Right atrium auricular region (tissue), 2 donors: ENCODE measurements around the gene GATA2. TPM values are rescaled to one million over a fixed set of nuclear protein-coding genes. Genes with fewer than 3 reads are reported as not detected.

ENCODE experiments used
- DNase-seq: peaks from one replicate; pipeline ENCODE4 v3.0.0-alpha.2; 2019; ENCODE audit warnings: low spot score
- H3K27ac ChIP-seq, 2 donors: fragments of 200-600 bp; sonication (generic); 1 replicate in 1 of 2; 2 replicates in 1 of 2; pipeline ENCODE4 v1.5.1; 2016 to 2019
- H3K27me3 ChIP-seq, 2 donors: fragments of 200-600 bp; sonication (generic); one replicate each; pipeline versions ENCODE4 v1.5.1 to v1.6.0; 2017 to 2019
- H3K36me3 ChIP-seq: fragments of 200-600 bp; sonication (generic); one replicate; pipeline ENCODE4 v1.5.1; 2016
- H3K4me1 ChIP-seq, 2 donors: fragments of 200-600 bp; sonication (generic); one replicate each; pipeline versions ENCODE4 v1.5.1 to v1.6.0; 2017 to 2019
- H3K4me3 ChIP-seq, 2 donors: fragments of 200-600 bp; sonication (generic); 1 replicate in 1 of 2; 2 replicates in 1 of 2; pipeline ENCODE4 v1.5.1; 2017 to 2019; ENCODE audit warnings: mild to moderate bottlenecking in 1 of 2, moderate library complexity in 1 of 2
- H3K9me3 ChIP-seq, 2 donors: fragments of 200-600 bp; sonication (generic); one replicate each; pipeline ENCODE4 v1.5.1; 2019
- CTCF ChIP-seq, 2 donors: fragments of 200-600 bp; sonication (generic); IDR thresholded peaks; one replicate each; pipeline ENCODE4 v1.5.1; 2019; ENCODE audit warnings: antibody characterized with exemption in 2 of 2
- total RNA-seq, 2 donors: library from RNA; depleted of rRNA; stranded (reverse); fragments of >200 nt; gene quantifications; one replicate each; pipeline ENCODE4 v1.1.0, GENCODE V29; 2016

Gene GATA2
- total RNA-seq, 2 donors from 2014 or later = 17.7 to 26.1 TPM

GRCh38 chr3:128431803-128432300 lies 61.1 kb downstream of the GATA2 start:
- no peak for DNase-seq
- Histone ChIP-seq H3K27me3 (no peaks in the 10 kb centered on the region), H3K4me3 (no peak overlapping the region), H3K36me3 (no peaks in the 10 kb centered on the region), H3K4me1 (peaks cover 0 to 12% of the 10 kb centered on the region in 2 donors), H3K9me3 (no peaks in the 10 kb centered on the region), H3K27ac (no peak overlapping the region)
- no peak for TF ChIP-seq CTCF (IDR thresholded peaks at IDR 0.05)

DNA sequence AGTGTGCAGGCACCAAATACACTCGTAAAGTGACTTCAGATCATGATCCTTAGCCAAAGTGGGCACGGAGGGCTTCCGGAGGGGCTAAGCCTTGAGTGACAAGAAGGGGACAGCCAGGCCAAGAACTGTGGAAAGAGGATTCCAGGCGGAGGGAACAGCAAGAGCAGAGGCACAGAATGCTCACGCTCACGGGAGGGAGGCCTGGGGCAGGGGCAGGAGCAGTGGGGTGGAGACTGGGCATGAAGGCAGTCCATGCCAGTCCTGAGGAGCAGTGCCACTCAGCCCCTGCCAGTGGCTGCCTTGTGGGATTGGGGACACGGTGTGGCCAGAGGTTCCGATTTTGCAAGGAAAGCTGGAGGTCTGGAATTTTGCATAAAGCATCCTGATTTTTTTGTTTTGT lies 62.3 kb downstream of the GATA2 start:
- TF ChIP-seq CTCF (IDR thresholded peaks at IDR 0.05) = no peak
- Histone ChIP-seq H3K27ac (no peak overlapping the region), H3K4me3 (no peak overlapping the region), H3K36me3 (no peaks in the 10 kb centered on the region), H3K9me3 (no peaks in the 10 kb centered on the region), H3K4me1 (peaks cover 0 to 22% of the 10 kb centered on the region in 2 donors), H3K27me3 (no peaks in the 10 kb centered on the region)
- DNase-seq = no peak

- H3K4me1 ChIP-seq = peaks cover 0 to 25% of the 10 kb centered on the region in 2 donors
- H3K4me3 ChIP-seq = no peak overlapping the region
- DNase-seq = no peak
- H3K9me3 ChIP-seq = no peaks in the 10 kb centered on the region
- no peak for TF ChIP-seq CTCF (IDR thresholded peaks at IDR 0.05)
- H3K27me3 ChIP-seq = no peaks in the 10 kb centered on the region
- no peak overlapping the region for H3K27ac ChIP-seq
- no peaks in the 10 kb centered on the region for H3K36me3 ChIP-seq
Observed at GRCh38 chr3:128430301-128430700, 62.7 kb downstream of the GATA2 start.

- H3K27ac ChIP-seq = no peak overlapping the region
- TF ChIP-seq CTCF (IDR thresholded peaks at IDR 0.05) = no peak
- DNase-seq = no peak
- no peaks in the 10 kb centered on the region for H3K36me3 ChIP-seq
- H3K27me3 ChIP-seq = no peaks in the 10 kb centered on the region
- no peaks in the 10 kb centered on the region for H3K9me3 ChIP-seq
- peaks cover 0 to 25% of the 10 kb centered on the region in 2 donors for H3K4me1 ChIP-seq
- no peak overlapping the region for H3K4me3 ChIP-seq
Observed at GRCh38 chr3:128429751-128430150, 63.2 kb downstream of the GATA2 start.

Other genes starting within 250 kb of the GATA2 start
- gene DNAJB8, start 26.3 kb downstream of the GATA2 start, total RNA-seq = not detected
- 100 to 1,000 TPM; 168 to 189 TPM for gene RPN1, start 157.6 kb upstream of the GATA2 start, total RNA-seq
- gene RAB7A, start 233.0 kb upstream of the GATA2 start, total RNA-seq = 100 to 1,000 TPM; 123 to 135 TPM